Astrocyte (in vitro differentiated cells and primary cell): Measurements from ENCODE around the gene TBC1D9B.

ENCODE experiments used
- EZH2 ChIP-seq: IDR thresholded peaks from 2 replicates; pipeline ENCODE4 v1.6.1; 2012; ENCODE audit warnings: mild to moderate bottlenecking, low read length, inconsistent platforms; ENCODE audit not compliant: insufficient read depth
- TF ChIP-seq, protein P1 (sequence below): IDR thresholded peaks from 2 replicates; pipeline ENCODE4 v1.5.1; 2011; ENCODE audit warnings: low read depth, mild to moderate bottlenecking, inconsistent platforms, low read length, moderate library complexity; ENCODE audit not compliant: insufficient read depth

GRCh38 chr5:179820483-179821297, 87.0 kb downstream of the TBC1D9B start, which contains the start of gene SQSTM1:
- TF ChIP-seq, protein P1, sequence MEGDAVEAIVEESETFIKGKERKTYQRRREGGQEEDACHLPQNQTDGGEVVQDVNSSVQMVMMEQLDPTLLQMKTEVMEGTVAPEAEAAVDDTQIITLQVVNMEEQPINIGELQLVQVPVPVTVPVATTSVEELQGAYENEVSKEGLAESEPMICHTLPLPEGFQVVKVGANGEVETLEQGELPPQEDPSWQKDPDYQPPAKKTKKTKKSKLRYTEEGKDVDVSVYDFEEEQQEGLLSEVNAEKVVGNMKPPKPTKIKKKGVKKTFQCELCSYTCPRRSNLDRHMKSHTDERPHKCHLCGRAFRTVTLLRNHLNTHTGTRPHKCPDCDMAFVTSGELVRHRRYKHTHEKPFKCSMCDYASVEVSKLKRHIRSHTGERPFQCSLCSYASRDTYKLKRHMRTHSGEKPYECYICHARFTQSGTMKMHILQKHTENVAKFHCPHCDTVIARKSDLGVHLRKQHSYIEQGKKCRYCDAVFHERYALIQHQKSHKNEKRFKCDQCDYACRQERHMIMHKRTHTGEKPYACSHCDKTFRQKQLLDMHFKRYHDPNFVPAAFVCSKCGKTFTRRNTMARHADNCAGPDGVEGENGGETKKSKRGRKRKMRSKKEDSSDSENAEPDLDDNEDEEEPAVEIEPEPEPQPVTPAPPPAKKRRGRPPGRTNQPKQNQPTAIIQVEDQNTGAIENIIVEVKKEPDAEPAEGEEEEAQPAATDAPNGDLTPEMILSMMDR = no peak
- no peak for TF ChIP-seq EZH2
